ENCODE results near the gene SSNA1. TPM values are rescaled to one million over a fixed set of nuclear protein-coding genes. Genes with fewer than 3 reads are reported as not detected.

Gene SSNA1
- total and polyA plus RNA-seq, 9 of the 15 experiments (the other 6 are each of a cell fraction or from before 2014, with no cell fraction given) = 1.9 to 130 (median 57.1) TPM

- peak in 1 of 2 experiments; percentile 85; a peak in 2 of 4 replicates for TF ChIP-seq ZNF639 (CRISPR knock-in tag; conservative IDR thresholded peaks at IDR 0.05 in 1 of 2, IDR thresholded peaks at IDR 0.05 in 1 of 2)
- peak; percentile 94 for TF ChIP-seq HMGN3 (IDR thresholded peaks at IDR 0.05; ENCODE audit: borderline replicate concordance, extremely low read depth, insufficient read length, low read depth, low read length)
- TF ChIP-seq EWSR1 (IDR thresholded peaks at IDR 0.05; ENCODE audit: borderline replicate concordance, low read depth, partially characterized antibody) = no peak
- no peak for TF ChIP-seq ID3 (CRISPR knock-in tag; IDR thresholded peaks at IDR 0.05)
- 0 out of 2 replicates have a peak, but pooled peaks have one; percentile 64 for TF ChIP-seq ID3 (tag; IDR thresholded peaks at IDR 0.05)
- no peak for TF ChIP-seq EHMT2 (IDR thresholded peaks at IDR 0.05)
- TF ChIP-seq MAX (CRISPR knock-in tag; IDR thresholded peaks at IDR 0.05) = peak; percentile 85
- no peak for TF ChIP-seq PATZ1 (CRISPR knock-in tag; IDR thresholded peaks at IDR 0.05; ENCODE audit: borderline replicate concordance)
- TF ChIP-seq NCOA6 (IDR thresholded peaks at IDR 0.05) = no peak
- TF ChIP-seq ZHX1 (conservative IDR thresholded peaks at IDR 0.05; ENCODE audit: low read length) = peak; percentile 92; the same call in 1 of the 2 replicates
- peak; percentile 22; the same call in 1 of the 2 replicates for TF ChIP-seq ZNF24 (IDR thresholded peaks at IDR 0.05)
- TF ChIP-seq ZSCAN29 (IDR thresholded peaks at IDR 0.05) = no peak
- peak; percentile 95 to 97 for TF ChIP-seq NRF1 (conservative IDR thresholded peaks at IDR 0.05 in 1 of 2, IDR thresholded peaks at IDR 0.05 in 1 of 2)
- no peak for TF ChIP-seq SP2 (IDR thresholded peaks at IDR 0.05; ENCODE audit: extremely low read depth, low read depth, low read length, poor library complexity, severe bottlenecking)
- 0 out of 2 replicates have a peak, but pooled peaks have one; percentile 40 for TF ChIP-seq FOXK1 (CRISPR knock-in tag; IDR thresholded peaks at IDR 0.05; ENCODE audit: borderline replicate concordance)
- TF ChIP-seq ATF7 (IDR thresholded peaks at IDR 0.05) = peak; percentile 95
- TF ChIP-seq RBM22 (IDR thresholded peaks at IDR 0.05; ENCODE audit: low read depth, low read length, poor library complexity, severe bottlenecking) = no peak
- TF ChIP-seq ZNF778 (CRISPR knock-in tag; IDR thresholded peaks at IDR 0.05) = no peak
Observed at GRCh38 chr9:137188490-137189296, at the start of gene SSNA1, which contains the start of gene ANAPC2 (continued).
